Measurements from ENCODE around the gene BAG5. TPM values are rescaled to one million over a fixed set of nuclear protein-coding genes. Genes with fewer than 3 reads are reported as not detected.
A peak's percentile ranks its signal among the peaks of the same experiment; 100 is the strongest.

BAG5 gene
- total RNA-seq, 1 experiment from 2014 or later: 27.0 TPM

- RAD21 ChIA-PET (ENCODE audit: low non-redundant PET in 1 of 2, low total read pairs in 2 of 2, uncharacterized antibody in 2 of 2, unreplicated experiment in 2 of 2): interaction anchor here in 1 of 2 experiments (0.6 kb wide), 1 partner anchor 20 kb away, joined by 3 read pairs; no protein-coding TSS in a partner anchor
- H3K27me3 ChIP-seq (ENCODE audit: insufficient read depth, low read length): no peaks in the 10 kb centered on the region
These were observed 9.6 kb downstream of the BAG5 start for GRCh38 chr14:103552846-103553210.

More at GRCh38 chr14:103552846-103553210, 9.6 kb downstream of the BAG5 start:
- peaks cover 16 to 26% of the 10 kb centered on the region in 2 experiments for H3K4me1 ChIP-seq (ENCODE audit: control insufficient read depth in 1 of 2, insufficient read depth in 2 of 2, low read length in 2 of 2)
- no peak overlapping the region; the same call in 1 of the 2 replicates for H3K9ac ChIP-seq (ENCODE audit: low read length)
- POLR2A ChIA-PET: interaction anchor here (1.0 to 1.2 kb wide), 3 partner anchors 13 to 34 kb away, joined by 4 to 5 read pairs (median 5); partner anchors contain the start of gene TRMT61A
- TF ChIP-seq REST (IDR thresholded peaks at IDR 0.05; ENCODE audit: low read depth) (no peak), MAX (IDR thresholded peaks at IDR 0.05) (no peak), CBX3 (IDR thresholded peaks at IDR 0.05; ENCODE audit: low read depth) (no peak), EZH2phosphoT487 (IDR thresholded peaks at IDR 0.05; ENCODE audit: borderline replicate concordance) (no peak), ZFX (IDR thresholded peaks at IDR 0.05) (no peak), JUND (IDR thresholded peaks at IDR 0.05) (no peak), POLR2AphosphoS5 (IDR thresholded peaks at IDR 0.05; ENCODE audit: low read depth, low read length) (no peak), EGR1 (IDR thresholded peaks at IDR 0.05; ENCODE audit: low read depth) (no peak), CTCF (IDR thresholded peaks at IDR 0.05 in 2 of 3, conservative IDR thresholded peaks at IDR 0.05 in 1 of 3; ENCODE audit: borderline replicate concordance in 1 of 3, insufficient read depth in 1 of 3, low read depth in 2 of 3, low read length in 2 of 3) (no peak), SRF (IDR thresholded peaks at IDR 0.05; ENCODE audit: low read depth) (no peak), CEBPB (IDR thresholded peaks at IDR 0.05; ENCODE audit: low read depth) (no peak), ZBTB33 (IDR thresholded peaks at IDR 0.05; ENCODE audit: extremely low read depth, insufficient replicate concordance, low read length) (no peak), FOSL1 (IDR thresholded peaks at IDR 0.05; ENCODE audit: low read depth) (no peak)
- BruUV-seq (replicated peaks): no TSS peak
- no peak for ATAC-seq
- H3K27ac ChIP-seq (ENCODE audit: low read depth, low read length): peak overlapping the region; percentile 10; the same call in 1 of the 2 replicates
- H3K4me3 ChIP-seq (replicated peaks in 1 of 2; ENCODE audit: low read depth in 1 of 2, low read length in 2 of 2): no peak overlapping the region
- H3K36me3 ChIP-seq (ENCODE audit: control insufficient read depth in 1 of 2, insufficient read depth in 2 of 2, low read length in 2 of 2): peaks cover 0 to 1% of the 10 kb centered on the region in 2 experiments; a peak in 1 of 4 replicates
- no peak overlapping the region for H2AFZ ChIP-seq (ENCODE audit: low read depth, low read length, poor library complexity, severe bottlenecking)
- no peaks in the 10 kb centered on the region; the same call in 1 of the 2 replicates for H4K20me1 ChIP-seq (ENCODE audit: insufficient read depth)
- DNase-seq (ENCODE audit: low read depth, low spot score): no peak
- CTCF ChIA-PET: interaction anchor here (1.0 to 2.3 kb wide), 3 partner anchors 13 to 34 kb away, joined by 3 to 7 read pairs (median 4); no protein-coding TSS in a partner anchor
- H3K9me2 ChIP-seq (ENCODE audit: insufficient read depth): no peaks in the 10 kb centered on the region
- H3K79me2 ChIP-seq (ENCODE audit: insufficient read depth, low read length): peaks cover 15% of the 10 kb centered on the region
- peak overlapping the region; percentile 48 for H3K4me2 ChIP-seq (ENCODE audit: low read length)
- H3K9me3 ChIP-seq (ENCODE audit: control insufficient read depth in 1 of 2, insufficient read depth in 1 of 2, low read depth in 1 of 2, low read length in 2 of 2): no peaks in the 10 kb centered on the region
- intact Hi-C loops (cut with micrococcal nuclease): no loop called here
